Keratinocyte (primary cell): Measurements from ENCODE around the gene USP37. TPM values are rescaled to one million over a fixed set of nuclear protein-coding genes. Genes with fewer than 3 reads are reported as not detected.

ENCODE experiments used
- DNase-seq: peaks from one replicate; pipeline ENCODE4 v3.0.0-alpha.2; 2011; ENCODE audit warnings: low read depth, missing footprints, low spot score
- FAIRE-seq: peaks from 2 replicates; lab custom pipeline; 2011; peaks lifted over from hg19 to GRCh38; lab: Jason Lieb, UNC
- H2AFZ ChIP-seq: 2 replicates; pipeline ENCODE4 v1.6.0; 2012; ENCODE audit warnings: low read length, control low read depth, inconsistent platforms; ENCODE audit not compliant: control insufficient read depth
- H3K27ac ChIP-seq: 2 replicates; pipeline ENCODE4 v1.5.1; 2011; ENCODE audit warnings: low read length; ENCODE audit not compliant: control insufficient read depth, insufficient read depth
- H3K27me3 ChIP-seq: 3 replicates; pipeline ENCODE4 v1.6.0; 2011; ENCODE audit warnings: low read length; ENCODE audit not compliant: control insufficient read depth, insufficient read depth; ENCODE audit errors: extremely low read depth
- H3K36me3 ChIP-seq, 2 experiments: 2 replicates in 1 of 2; 3 replicates in 1 of 2; pipeline ENCODE4 v1.5.1; 2011; ENCODE audit warnings: low read length in 2 of 2, mild to moderate bottlenecking in 1 of 2; ENCODE audit not compliant: control insufficient read depth in 2 of 2, insufficient read depth in 2 of 2; ENCODE audit errors: extremely low read depth in 1 of 2
- H3K4me1 ChIP-seq: 3 replicates; pipeline ENCODE4 v1.5.1; 2011; ENCODE audit warnings: low read length; ENCODE audit not compliant: control insufficient read depth, insufficient read depth; ENCODE audit errors: extremely low read depth
- H3K4me2 ChIP-seq: 3 replicates; pipeline ENCODE4 v1.6.0; 2011; ENCODE audit warnings: low read depth, low read length; ENCODE audit not compliant: control insufficient read depth, insufficient read depth; ENCODE audit errors: extremely low read depth
- H3K4me3 ChIP-seq, 3 experiments: fragments of 200-600 bp in 1 of 3; sonication (generic) in 1 of 3; 2 replicates in 2 of 3; 3 replicates in 1 of 3; pipeline ENCODE4 v1.5.1; 2011 to 2016; ENCODE audit warnings: low read length in 3 of 3, mild to moderate bottlenecking in 3 of 3, control low read depth in 2 of 3, inconsistent platforms in 1 of 3, low read depth in 1 of 3, mixed read lengths in 1 of 3, mixed run types in 1 of 3, moderate library complexity in 1 of 3; ENCODE audit not compliant: control insufficient read depth in 2 of 3, insufficient read depth in 2 of 3; ENCODE audit errors: extremely low read depth in 1 of 3
- H3K79me2 ChIP-seq: 2 replicates; pipeline ENCODE4 v1.6.0; 2012; ENCODE audit warnings: low read length; ENCODE audit not compliant: control insufficient read depth, insufficient read depth
- H3K9ac ChIP-seq: 3 replicates; pipeline ENCODE4 v1.6.0; 2011; ENCODE audit warnings: low read length; ENCODE audit not compliant: control insufficient read depth, insufficient read depth; ENCODE audit errors: extremely low read depth
- H3K9me1 ChIP-seq: 3 replicates; pipeline ENCODE4 v1.6.0; 2011; ENCODE audit warnings: low read length; ENCODE audit not compliant: control insufficient read depth, insufficient read depth; ENCODE audit errors: extremely low read depth
- H3K9me3 ChIP-seq: 2 replicates; pipeline ENCODE4 v1.5.1; 2012; ENCODE audit warnings: low read depth, low read length; ENCODE audit not compliant: control insufficient read depth
- H4K20me1 ChIP-seq: 3 replicates; pipeline ENCODE4 v1.6.0; 2011; ENCODE audit warnings: low read length; ENCODE audit not compliant: control insufficient read depth, insufficient read depth; ENCODE audit errors: extremely low read depth
- EZH2 ChIP-seq: IDR thresholded peaks from one replicate; pipeline ENCODE4 v1.6.1; 2012; ENCODE audit warnings: inconsistent platforms, mild to moderate bottlenecking, low read length, moderate library complexity
- dilution Hi-C: fragments of 300-500 bp; cut with MboI; formaldehyde crosslinking; loops from one replicate; pipeline ENCODE4 v1.7.0; 2020; ENCODE audit warnings: low sequenced_read_pairs; ENCODE audit not compliant: extremely low pct_ligation_motif_present
- polyA plus RNA-seq, 5 experiments: library from polyadenylated mRNA; depleted of rRNA in 3 of 5; stranded (reverse) in 3 of 5; stranded (forward) in 1 of 5; unstranded in 1 of 5; fragments of >200 nt; gene quantifications; 1 replicate in 1 of 5; 2 replicates in 3 of 5; 3 replicates in 1 of 5; pipeline versions ENCODE4 v1.2.1 to v1.2.3, GENCODE V29; 2011 to 2012; ENCODE audit warnings: missing spikeins in 2 of 5, low read depth in 1 of 5, low replicate concordance in 1 of 5
- TF ChIP-seq, protein P1 (sequence below), 3 experiments: IDR thresholded peaks in 1 of 3; conservative IDR thresholded peaks in 1 of 3; optimal IDR thresholded peaks in 1 of 3; 2 replicates in 2 of 3; 3 replicates in 1 of 3; pipeline versions ENCODE3 to v1.5.1; 2011; ENCODE audit warnings: low read length in 3 of 3, mild to moderate bottlenecking in 3 of 3, moderate library complexity in 2 of 3, control low read depth in 1 of 3, inconsistent platforms in 1 of 3; ENCODE audit not compliant: insufficient read depth in 2 of 3; ENCODE audit errors: extremely low read depth in 1 of 3

The USP37 gene
- polyA plus RNA-seq, 1 donor (not counting 4 experiments of a cell fraction or from before 2014, with no cell fraction given) = 4.2 TPM

DNA sequence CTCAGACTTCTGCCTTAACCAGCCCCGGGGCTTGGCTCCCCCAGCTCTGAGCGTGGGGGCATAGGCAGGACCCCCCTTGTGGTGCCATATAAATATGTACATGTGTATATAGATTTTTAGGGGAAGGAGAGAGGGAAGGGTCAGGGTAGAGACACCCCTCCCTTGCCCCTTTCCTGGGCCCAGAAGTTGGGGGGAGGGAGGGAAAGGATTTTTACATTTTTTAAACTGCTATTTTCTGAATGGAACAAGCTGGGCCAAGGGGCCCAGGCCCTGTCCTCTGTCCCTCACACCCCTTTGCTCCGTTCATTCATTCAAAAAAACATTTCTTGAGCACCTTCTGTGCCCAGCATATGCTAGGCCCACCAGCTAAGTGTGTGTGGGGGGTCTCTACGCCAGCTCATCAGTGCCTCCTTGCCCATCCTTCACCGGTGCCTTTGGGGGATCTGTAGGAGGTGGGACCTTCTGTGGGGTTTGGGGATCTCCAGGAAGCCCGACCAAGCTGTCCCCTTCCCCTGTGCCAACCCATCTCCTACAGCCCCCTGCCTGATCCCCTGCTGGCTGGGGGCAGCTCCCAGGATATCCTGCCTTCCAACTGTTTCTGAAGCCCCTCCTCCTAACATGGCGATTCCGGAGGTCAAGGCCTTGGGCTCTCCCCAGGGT is 162.9 kb downstream of the USP37 start:
- Histone ChIP-seq H3K9ac (peak overlapping the region; percentile 54), H3K36me3 (peaks cover 12 to 13% of the 10 kb centered on the region in 2 experiments), H3K4me3 (no peak overlapping the region), H2AFZ (no peak overlapping the region), H3K9me1 (no peaks in the 10 kb centered on the region), H3K27me3 (no peaks in the 10 kb centered on the region), H3K79me2 (peaks cover 20% of the 10 kb centered on the region), H3K27ac (peak overlapping the region; percentile 39), H4K20me1 (no peaks in the 10 kb centered on the region), H3K4me1 (peaks cover 27% of the 10 kb centered on the region), H3K9me3 (no peaks in the 10 kb centered on the region), H3K4me2 (peak overlapping the region; percentile 80)
- DNase-seq (no peak), FAIRE-seq (no peak)
- dilution Hi-C loops = no loop called here
- TF ChIP-seq EZH2 = no peak

DNA sequence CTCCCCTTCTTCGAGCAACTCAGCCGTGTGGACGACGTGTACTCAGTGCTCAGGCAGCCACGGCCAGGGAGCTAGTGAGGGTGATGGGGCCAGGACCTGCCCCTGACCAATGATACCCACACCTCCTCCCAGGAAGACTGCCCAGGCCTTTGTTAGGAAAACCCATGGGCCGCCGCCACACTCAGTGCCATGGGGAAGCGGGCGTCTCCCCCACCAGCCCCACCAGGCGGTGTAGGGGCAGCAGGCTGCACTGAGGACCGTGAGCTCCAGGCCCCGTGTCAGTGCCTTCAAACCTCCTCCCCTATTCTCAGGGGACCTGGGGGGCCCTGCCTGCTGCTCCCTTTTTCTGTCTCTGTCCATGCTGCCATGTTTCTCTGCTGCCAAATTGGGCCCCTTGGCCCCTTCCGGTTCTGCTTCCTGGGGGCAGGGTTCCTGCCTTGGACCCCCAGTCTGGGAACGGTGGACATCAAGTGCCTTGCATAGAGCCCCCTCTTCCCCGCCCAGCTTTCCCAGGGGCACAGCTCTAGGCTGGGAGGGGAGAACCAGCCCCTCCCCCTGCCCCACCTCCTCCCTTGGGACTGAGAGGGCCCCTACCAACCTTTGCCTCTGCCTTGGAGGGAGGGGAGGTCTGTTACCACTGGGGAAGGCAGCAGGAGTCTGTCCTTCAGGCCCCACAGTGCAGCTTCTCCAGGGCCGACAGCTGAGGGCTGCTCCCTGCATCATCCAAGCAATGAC is 163.6 kb downstream of the USP37 start:
- dilution Hi-C loops = no loop called here
- Histone ChIP-seq H3K4me1 (peaks cover 27% of the 10 kb centered on the region), H4K20me1 (no peaks in the 10 kb centered on the region), H3K9me1 (no peaks in the 10 kb centered on the region), H3K27ac (no peak overlapping the region), H3K4me3 (no peak overlapping the region), H3K9me3 (no peaks in the 10 kb centered on the region), H3K4me2 (no peak overlapping the region), H3K36me3 (peaks cover 12 to 13% of the 10 kb centered on the region in 2 experiments), H2AFZ (no peak overlapping the region), H3K79me2 (peaks cover 22% of the 10 kb centered on the region), H3K27me3 (no peaks in the 10 kb centered on the region), H3K9ac (no peak overlapping the region)
- DNase-seq (no peak), FAIRE-seq (no peak)
- TF ChIP-seq, protein P1, sequence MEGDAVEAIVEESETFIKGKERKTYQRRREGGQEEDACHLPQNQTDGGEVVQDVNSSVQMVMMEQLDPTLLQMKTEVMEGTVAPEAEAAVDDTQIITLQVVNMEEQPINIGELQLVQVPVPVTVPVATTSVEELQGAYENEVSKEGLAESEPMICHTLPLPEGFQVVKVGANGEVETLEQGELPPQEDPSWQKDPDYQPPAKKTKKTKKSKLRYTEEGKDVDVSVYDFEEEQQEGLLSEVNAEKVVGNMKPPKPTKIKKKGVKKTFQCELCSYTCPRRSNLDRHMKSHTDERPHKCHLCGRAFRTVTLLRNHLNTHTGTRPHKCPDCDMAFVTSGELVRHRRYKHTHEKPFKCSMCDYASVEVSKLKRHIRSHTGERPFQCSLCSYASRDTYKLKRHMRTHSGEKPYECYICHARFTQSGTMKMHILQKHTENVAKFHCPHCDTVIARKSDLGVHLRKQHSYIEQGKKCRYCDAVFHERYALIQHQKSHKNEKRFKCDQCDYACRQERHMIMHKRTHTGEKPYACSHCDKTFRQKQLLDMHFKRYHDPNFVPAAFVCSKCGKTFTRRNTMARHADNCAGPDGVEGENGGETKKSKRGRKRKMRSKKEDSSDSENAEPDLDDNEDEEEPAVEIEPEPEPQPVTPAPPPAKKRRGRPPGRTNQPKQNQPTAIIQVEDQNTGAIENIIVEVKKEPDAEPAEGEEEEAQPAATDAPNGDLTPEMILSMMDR (optimal IDR thresholded peaks at IDR 0.05 in 1 of 3, IDR thresholded peaks at IDR 0.05 in 1 of 3, conservative IDR thresholded peaks at IDR 0.05 in 1 of 3; ENCODE audit: extremely low read depth in 1 of 3, insufficient read depth in 2 of 3, low read length in 3 of 3) = no peak
- no peak for TF ChIP-seq EZH2
